NCI-H2107 (cell line): ENCODE measurements around the gene ZNF804B.

Experiments used
- DNase-seq: peaks from one replicate; lab custom pipeline; 2025; lab: John Stamatoyannopoulos, UW

The ZNF804B gene

DNA sequence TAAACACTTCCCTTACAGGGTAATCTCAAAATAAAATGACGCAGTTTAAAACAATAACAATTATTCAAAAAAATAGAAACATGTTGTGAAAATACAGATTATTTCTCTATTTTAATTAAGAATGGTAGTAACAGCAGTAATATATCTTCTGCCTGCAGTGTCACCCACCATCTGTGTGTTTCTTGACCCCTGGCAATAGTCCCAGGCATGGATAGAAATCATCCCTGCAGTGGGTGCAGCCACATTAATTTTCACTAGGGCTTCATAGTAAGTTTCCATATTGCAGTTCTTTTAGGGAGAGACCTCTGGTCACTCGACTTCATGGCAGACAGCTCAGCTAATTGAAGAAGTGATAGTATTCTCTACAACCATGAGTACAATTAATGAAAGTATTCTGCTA lies 506.1 kb downstream of the ZNF804B start:
- DNase-seq: no peak

DNA sequence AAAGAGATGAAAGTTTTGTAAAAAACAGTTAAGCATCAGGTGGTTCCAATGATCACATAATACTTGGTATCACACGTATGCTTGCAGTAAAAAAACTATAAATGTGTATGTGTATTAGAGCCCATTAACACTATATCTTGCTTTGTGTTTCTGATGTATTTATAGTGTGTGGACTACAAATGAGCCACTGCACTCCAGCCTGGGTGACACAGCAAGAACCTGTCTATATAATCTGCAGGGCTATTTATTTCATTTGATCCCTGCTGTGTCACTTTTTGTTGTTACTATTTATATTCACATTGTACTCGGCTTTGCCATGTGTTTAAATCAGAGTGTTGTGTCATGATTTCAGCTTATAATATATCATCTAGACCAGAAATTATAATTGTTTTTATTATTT lies 523.8 kb downstream of the ZNF804B start:
- DNase-seq: no peak

DNA sequence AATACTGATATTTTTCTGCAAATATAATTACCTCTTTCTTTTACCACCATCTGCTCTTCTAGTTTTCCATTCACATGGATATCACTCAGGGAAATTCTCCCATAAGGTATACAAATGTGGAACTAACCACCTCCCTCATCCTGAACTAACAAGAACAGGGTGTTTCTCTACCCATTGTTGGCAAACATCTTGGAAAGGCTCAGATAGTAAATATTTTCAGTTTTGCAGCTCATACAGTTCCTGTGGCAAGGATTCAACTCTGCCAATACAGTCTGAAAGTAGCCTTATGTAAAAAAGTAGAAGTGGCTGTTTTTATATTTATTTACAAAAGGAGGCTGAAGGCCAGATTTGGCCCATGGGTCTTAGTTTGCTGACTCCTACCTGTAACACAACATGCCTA lies 549.0 kb downstream of the ZNF804B start:
- no peak for DNase-seq

DNA sequence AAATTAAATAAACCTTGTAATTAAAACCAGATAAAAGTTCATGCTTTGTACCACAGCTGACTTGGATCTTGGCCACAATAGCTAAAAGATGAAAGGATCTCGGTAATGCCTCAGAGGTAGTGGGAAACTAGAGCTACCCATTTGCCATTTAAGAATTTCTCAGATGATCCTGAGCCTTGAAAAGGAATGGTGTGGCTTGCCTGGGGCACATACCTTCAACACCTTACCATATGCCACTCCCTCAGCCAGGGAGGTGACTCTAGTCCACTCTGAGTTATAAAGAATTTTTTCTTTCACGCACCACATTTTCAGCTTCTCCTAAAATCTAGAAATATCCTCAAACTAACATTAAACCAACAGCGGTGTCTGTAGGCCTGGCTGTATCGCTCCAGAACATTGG lies 552.4 kb downstream of the ZNF804B start:
- DNase-seq: no peak

DNA sequence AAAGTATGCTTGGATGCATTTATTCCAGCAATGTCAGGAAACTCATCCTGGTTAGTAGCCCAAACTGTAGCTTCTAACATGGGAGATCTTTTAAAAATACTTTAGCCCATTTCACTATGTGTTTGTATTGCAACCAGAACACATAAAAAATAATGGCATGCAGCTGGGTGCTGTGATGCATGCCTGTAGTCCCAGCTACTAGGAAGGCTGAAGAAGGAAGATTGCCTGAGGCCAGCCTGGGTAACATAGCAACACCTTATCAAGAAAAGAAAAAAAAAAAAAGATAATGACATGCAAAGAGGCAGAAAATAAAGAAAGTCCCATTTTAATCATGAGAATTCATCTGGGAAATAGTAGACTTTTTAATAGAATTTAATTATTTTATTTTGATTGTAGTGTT lies 553.1 kb downstream of the ZNF804B start:
- DNase-seq: no peak

DNA sequence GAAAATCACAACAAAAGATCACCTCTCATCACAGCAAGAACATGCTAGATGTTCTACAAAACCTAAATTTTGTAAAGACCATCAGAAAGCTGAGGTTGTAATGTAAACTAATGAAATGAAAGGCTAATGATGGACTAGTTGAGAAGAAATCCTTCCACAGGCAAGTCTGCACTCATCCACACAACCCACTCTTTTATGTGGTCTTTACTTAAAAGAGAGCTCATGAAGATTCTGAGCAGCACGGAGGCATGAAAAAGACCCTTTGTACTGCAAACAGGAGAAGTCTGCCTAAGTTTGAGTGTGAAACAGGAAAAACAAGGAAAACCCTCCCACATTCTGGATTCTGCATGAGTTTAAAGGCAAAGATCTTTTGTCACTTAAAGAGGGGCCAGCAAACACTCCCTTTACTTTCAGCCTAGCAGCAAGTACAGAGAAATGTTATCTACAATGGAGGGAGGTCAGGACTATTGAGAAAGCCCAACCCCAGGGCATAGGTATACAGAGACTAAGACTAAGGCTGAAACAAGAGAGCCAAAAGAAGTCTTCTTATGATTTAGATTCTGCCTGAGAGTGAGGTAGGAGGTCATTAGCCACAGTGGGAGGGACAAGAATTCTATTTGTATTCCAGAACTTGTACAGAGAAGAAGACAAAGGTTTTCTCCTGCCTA lies 557.2 kb downstream of the ZNF804B start:
- no peak for DNase-seq

DNA sequence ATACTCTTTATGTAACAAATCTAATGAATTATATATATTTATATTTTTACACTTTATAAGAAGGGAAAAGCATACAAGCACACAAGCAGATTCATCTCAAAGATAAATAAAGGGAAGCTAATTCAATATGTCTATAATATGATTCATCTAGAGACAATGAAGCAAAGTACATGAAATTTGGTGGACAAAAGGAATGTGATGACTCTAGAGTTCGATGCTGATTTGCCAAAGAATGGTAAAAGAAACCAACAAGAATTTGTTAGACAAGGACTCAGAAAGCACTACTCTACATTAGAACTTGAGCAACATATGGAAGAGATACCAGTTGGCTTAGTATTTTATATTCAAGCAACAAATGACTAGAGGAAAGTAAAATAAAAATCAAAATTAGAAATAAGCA lies 572.5 kb downstream of the ZNF804B start:
- no peak for DNase-seq

DNA sequence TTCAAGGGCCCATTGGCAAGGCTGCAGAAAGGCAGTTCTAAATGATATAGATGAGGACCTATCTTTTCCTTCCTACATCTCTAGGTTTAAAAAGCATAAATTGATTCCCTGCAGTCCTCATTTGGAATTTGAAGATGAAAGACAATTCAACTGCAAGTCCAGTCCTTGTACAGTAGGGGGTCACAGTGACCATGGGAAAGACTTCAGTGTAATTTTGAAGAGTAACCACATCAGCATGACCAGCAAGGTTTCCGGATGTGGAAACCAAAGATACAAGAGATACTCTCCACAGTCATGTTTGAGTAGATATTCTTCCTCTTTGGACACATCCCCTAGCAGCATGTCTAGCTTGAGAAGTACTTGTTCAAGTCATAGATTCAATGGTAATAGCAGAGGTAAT lies 575.3 kb downstream of the ZNF804B start:
- no peak for DNase-seq

DNA sequence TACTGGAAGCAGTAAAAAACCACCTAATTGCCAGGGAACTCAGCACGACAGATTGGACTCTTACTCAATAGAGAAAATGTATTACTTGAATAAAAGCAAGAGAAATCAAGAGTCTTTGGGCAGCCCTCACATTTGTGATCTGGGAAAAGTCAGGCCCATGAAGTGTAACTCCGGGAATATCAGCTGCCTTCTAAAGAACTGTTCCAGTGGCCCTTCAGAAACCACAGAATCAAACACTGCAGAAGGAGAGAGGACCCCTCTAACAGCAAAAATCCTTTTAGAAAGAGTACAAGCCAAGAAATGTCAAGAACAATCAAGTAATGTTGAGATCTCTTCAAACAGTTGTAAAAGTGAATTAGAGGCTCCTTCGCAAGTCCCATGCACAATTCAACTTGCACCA lies 576.0 kb downstream of the ZNF804B start:
- DNase-seq: no peak

DNA sequence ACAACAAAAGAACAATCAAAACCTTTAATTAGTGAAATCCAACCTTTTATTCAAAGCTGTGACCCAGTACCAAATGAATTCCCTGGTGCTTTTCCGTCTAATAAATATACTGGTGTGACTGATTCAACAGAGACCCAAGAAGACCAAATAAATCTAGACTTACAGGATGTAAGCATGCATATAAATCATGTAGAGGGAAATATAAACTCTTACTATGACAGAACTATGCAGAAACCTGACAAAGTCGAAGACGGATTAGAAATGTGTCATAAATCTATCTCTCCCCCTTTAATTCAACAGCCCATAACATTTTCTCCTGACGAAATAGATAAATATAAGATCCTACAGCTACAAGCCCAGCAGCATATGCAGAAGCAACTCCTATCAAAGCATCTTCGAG lies 576.6 kb downstream of the ZNF804B start:
- no peak for DNase-seq

DNA sequence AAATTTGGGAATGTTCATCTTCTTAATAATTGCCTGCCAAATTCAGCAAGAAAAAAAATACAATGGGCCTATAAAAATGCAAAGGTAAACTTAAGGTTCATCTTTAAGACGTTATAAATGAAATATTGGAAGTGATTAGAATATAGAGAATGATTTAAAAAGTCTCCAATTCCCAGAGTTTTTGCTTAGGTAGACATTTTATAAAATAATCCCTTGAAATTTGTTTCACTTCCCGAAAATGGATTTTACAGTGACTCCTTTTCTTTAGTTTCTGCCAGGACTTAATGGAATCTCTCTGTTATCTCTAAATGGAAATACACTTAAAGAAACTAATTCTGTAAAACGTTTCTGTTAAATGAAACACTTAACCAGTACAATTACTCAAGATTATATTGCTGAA lies 580.2 kb downstream of the ZNF804B start:
- DNase-seq: no peak

DNA sequence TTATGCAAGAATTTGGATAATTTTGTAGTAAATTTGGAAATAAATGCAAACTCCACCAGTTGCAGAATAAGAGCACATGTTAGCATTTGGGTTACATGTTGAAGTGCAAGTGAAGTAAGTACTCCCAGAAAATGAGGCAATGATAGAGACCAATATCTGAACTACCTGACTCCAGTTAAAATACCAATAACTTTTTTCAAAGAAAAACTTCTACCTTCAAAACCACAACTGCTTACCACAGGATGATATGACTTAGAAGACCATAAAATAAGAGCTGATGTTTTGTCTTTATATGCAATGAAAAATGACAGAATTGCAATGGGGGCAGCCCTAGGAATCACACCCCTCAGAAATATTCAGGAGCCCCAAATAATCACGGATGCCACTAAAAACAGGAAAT lies 597.6 kb downstream of the ZNF804B start:
- DNase-seq: no peak

DNA sequence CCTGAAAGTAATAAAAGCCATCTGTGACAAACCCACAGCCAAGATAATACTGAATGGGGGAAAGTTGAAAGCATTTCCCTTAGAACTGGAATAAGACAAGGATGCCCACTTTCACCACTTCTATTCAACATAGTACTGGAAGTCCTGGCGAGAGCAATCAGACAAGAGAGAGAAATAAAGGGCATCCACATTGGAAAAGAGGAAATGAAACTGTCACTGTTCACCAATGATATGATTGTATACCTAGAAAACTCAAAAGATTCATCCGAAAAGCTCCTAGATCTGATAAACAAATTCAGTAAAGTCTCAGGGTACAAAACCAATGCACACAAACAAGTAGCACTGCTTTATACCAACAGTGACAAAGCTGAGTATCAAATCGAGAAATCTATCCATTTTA lies 617.7 kb downstream of the ZNF804B start:
- DNase-seq: no peak

DNA sequence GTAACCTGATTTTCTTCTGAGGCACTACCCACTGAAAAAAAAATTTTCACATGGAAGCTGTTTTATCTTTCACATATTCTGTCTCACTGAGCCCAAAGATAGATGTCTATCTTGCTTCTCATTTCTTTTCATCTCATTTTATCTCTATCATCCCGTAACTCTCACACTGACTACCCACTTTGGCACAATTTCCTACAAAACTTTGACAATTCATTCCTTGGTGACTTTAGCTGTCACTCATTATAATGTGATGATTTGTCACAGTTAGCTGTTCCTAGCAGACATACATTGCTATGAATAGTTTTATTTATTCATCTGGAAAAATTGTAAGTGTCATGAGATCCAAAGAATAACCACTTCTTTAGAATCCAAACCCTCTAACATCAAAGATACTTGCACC lies 625.9 kb downstream of the ZNF804B start:
- DNase-seq: no peak
